Tibial nerve (tissue), 4 donors: Measurements from ENCODE around the gene AMMECR1L. TPM values are rescaled to one million over a fixed set of nuclear protein-coding genes. Genes with fewer than 3 reads are reported as not detected.
"Not testable (repeated sequence)": the region's sequence is repeated elsewhere in the genome, so short reads cannot be mapped to it uniquely, and the experiment has no call there.

Experiments
- DNase-seq, 2 donors: peaks; one replicate each; pipeline ENCODE4 v3.0.0-alpha.2; 2019; ENCODE audit warnings: low spot score in 2 of 2
- H3K27ac ChIP-seq, 4 donors: fragments of 200-600 bp; sonication (generic) in 3 of 4; one replicate each; pipeline ENCODE4 v1.5.1; 2017 to 2019; ENCODE audit warnings: mild to moderate bottlenecking in 1 of 4
- H3K27me3 ChIP-seq, 2 donors: fragments of 200-600 bp; sonication (generic) in 1 of 2; one replicate each; pipeline versions ENCODE4 v1.5.1 to v1.6.0; 2017 to 2019
- H3K36me3 ChIP-seq, 3 donors: fragments of 200-600 bp; sonication (generic); one replicate each; pipeline ENCODE4 v1.5.1; 2018 to 2019
- H3K4me1 ChIP-seq, 4 donors: fragments of 200-600 bp; sonication (generic) in 3 of 4; one replicate each; pipeline ENCODE4 v1.5.1; 2017 to 2019
- H3K4me3 ChIP-seq, 4 donors: fragments of 200-600 bp; sonication (generic) in 3 of 4; one replicate each; pipeline ENCODE4 v1.5.1; 2017 to 2019; ENCODE audit warnings: mild to moderate bottlenecking in 1 of 4, moderate library complexity in 1 of 4
- H3K9me3 ChIP-seq, 4 donors: fragments of 200-600 bp; sonication (generic) in 3 of 4; one replicate each; pipeline ENCODE4 v1.5.1; 2017 to 2019
- EP300 ChIP-seq, 2 donors: sonication (generic); formaldehyde crosslinking; IDR thresholded peaks; one replicate each; pipeline ENCODE4 v1.6.1; 2017; ENCODE audit warnings: antibody characterized with exemption in 2 of 2, mild to moderate bottlenecking in 1 of 2
- POLR2A ChIP-seq, 2 donors: fragments of 450-650 bp; IDR thresholded peaks; one replicate each; pipeline ENCODE4 v1.6.1; 2017; ENCODE audit warnings: antibody characterized with exemption in 2 of 2, mild to moderate bottlenecking in 2 of 2, moderate library complexity in 2 of 2
- whole genome bisulfite sequencing, 2 donors: methylation state at CpG; one replicate each; pipeline ENCODE4 v1.1.5; 2018; 5-methylcytosine and 5-hydroxymethylcytosine counted together
- total RNA-seq, 4 donors: library from RNA; depleted of rRNA; stranded (reverse); fragments of >200 nt; gene quantifications; one replicate each; pipeline ENCODE4 v1.1.0, GENCODE V29; 2016
- TF ChIP-seq, protein P1 (sequence below), 5 experiments: fragments of 200-600 bp in 3 of 5; fragments of 450-650 bp in 2 of 5; sonication (generic) in 3 of 5; IDR thresholded peaks; one replicate each; pipeline ENCODE4 v1.5.1; 2016 to 2019; ENCODE audit warnings: antibody characterized with exemption in 5 of 5, mild to moderate bottlenecking in 3 of 5, moderate library complexity in 2 of 5

AMMECR1L gene
- total RNA-seq, 4 donors from 2014 or later: 12.9 to 15.1 (median 14.3) TPM

- Histone ChIP-seq H3K27ac (no peak overlapping the region), H3K27me3 (no peaks in the 10 kb centered on the region), H3K9me3 (no peaks in the 10 kb centered on the region), H3K36me3 (peaks cover 3 to 56% (median 17%) of the 10 kb centered on the region in 3 donors), H3K4me1 (no peaks in the 10 kb centered on the region), H3K4me3 (no peak overlapping the region)
- WGBS, 2 donors: 94 to 97% methylated on average over 6 of the region's 6 CpGs
- DNase-seq: no peak
- no peak for TF ChIP-seq POLR2A (IDR thresholded peaks at IDR 0.05)
- TF ChIP-seq, protein P1, sequence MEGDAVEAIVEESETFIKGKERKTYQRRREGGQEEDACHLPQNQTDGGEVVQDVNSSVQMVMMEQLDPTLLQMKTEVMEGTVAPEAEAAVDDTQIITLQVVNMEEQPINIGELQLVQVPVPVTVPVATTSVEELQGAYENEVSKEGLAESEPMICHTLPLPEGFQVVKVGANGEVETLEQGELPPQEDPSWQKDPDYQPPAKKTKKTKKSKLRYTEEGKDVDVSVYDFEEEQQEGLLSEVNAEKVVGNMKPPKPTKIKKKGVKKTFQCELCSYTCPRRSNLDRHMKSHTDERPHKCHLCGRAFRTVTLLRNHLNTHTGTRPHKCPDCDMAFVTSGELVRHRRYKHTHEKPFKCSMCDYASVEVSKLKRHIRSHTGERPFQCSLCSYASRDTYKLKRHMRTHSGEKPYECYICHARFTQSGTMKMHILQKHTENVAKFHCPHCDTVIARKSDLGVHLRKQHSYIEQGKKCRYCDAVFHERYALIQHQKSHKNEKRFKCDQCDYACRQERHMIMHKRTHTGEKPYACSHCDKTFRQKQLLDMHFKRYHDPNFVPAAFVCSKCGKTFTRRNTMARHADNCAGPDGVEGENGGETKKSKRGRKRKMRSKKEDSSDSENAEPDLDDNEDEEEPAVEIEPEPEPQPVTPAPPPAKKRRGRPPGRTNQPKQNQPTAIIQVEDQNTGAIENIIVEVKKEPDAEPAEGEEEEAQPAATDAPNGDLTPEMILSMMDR (IDR thresholded peaks at IDR 0.05): no peak
- TF ChIP-seq EP300 (IDR thresholded peaks at IDR 0.05): no peak
These were observed 42.1 kb downstream of the AMMECR1L start for GRCh38 chr2:127843677-127844076.

DNA sequence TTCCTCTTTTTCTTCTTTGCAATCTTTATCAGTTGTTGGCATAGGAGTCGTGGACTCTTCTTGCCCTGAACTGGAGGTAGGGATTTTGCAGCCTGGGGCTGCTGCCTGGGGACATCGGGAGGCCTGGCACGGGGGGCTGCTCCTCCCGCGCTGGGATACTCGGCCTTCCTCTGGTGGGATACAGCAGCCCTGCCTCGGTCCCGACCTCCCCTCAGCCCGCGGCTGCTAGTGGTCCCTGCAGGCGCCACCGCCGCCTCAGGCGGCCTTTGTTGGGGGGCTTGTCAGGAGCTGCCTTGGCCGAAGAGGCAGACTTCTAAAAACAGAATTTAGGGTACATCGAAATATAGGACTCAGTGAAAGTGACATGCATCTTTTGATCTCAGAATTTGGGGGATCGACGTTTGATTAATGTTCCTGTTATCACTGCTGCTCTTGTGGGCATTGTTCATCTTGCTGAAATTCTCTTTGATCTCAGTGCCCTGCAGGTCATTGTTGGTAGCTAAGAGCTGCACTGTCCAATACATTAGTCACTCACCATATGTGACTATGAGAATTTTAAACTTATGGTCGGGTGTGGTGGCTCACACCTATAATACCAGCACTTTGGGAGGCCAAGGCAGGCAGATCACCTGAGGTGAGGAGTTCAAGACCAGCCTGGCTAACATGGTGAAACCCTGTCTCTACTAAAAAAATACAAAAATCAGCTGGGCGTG is 44.1 kb downstream of the AMMECR1L start:
- DNase-seq: no peak

GRCh38 chr2:127840893-127841292 is 44.9 kb downstream of the AMMECR1L start:
- Histone ChIP-seq H3K4me1 (no peaks in the 10 kb centered on the region), H3K27me3 (no peaks in the 10 kb centered on the region), H3K36me3 (peaks cover 0 to 29% (median 0%) of the 10 kb centered on the region in 3 donors), H3K27ac (no peak overlapping the region), H3K9me3 (no peaks in the 10 kb centered on the region), H3K4me3 (no peak overlapping the region)
- WGBS, 2 donors: 88 to 91% methylated on average over 4 of the region's 4 CpGs
- no peak for DNase-seq
- no peak for TF ChIP-seq POLR2A (IDR thresholded peaks at IDR 0.05)
- TF ChIP-seq EP300 (IDR thresholded peaks at IDR 0.05): no peak
- TF ChIP-seq, protein P1 (IDR thresholded peaks at IDR 0.05): no peak

More for the DNA sequence above, 44.1 kb downstream of the AMMECR1L start:
- no peaks in the 10 kb centered on the region for H3K27me3 ChIP-seq
- TF ChIP-seq EP300 (IDR thresholded peaks at IDR 0.05): no peak
- TF ChIP-seq POLR2A (IDR thresholded peaks at IDR 0.05): no peak
- TF ChIP-seq, protein P1 (IDR thresholded peaks at IDR 0.05): no peak
- no peak overlapping the region for H3K27ac ChIP-seq
- peaks cover 2 to 36% (median 7%) of the 10 kb centered on the region in 3 donors for H3K36me3 ChIP-seq
- 72 to 77% methylated on average over 20 of the region's 20 CpGs for WGBS, 2 donors
- no peaks in the 10 kb centered on the region for H3K9me3 ChIP-seq
- no peaks in the 10 kb centered on the region for H3K4me1 ChIP-seq
- H3K4me3 ChIP-seq: no peak overlapping the region

- Histone ChIP-seq H3K4me3 (no peak overlapping the region), H3K9me3 (no peaks in the 10 kb centered on the region), H3K27me3 (no peaks in the 10 kb centered on the region), H3K4me1 (no peaks in the 10 kb centered on the region), H3K36me3 (no peaks in the 10 kb centered on the region), H3K27ac (no peak overlapping the region)
- 68 to 80% methylated on average over 3 of the region's 3 CpGs for WGBS, 2 donors
- no peak for DNase-seq
- TF ChIP-seq, protein P1 (IDR thresholded peaks at IDR 0.05): no peak
- TF ChIP-seq POLR2A (IDR thresholded peaks at IDR 0.05): no peak
- TF ChIP-seq EP300 (IDR thresholded peaks at IDR 0.05): no peak
These were observed 50.8 kb downstream of the AMMECR1L start for GRCh38 chr2:127834951-127835350.

- no peaks in the 10 kb centered on the region for H3K4me1 ChIP-seq
- no peaks in the 10 kb centered on the region for H3K27me3 ChIP-seq
- TF ChIP-seq, protein P1 (IDR thresholded peaks at IDR 0.05): no peak
- no peak overlapping the region for H3K4me3 ChIP-seq
- H3K9me3 ChIP-seq: peaks cover 0 to 5% (median 0%) of the 10 kb centered on the region in 4 donors
- WGBS, 2 donors: 43 to 55% methylated on average over 5 of the region's 5 CpGs
- no peak overlapping the region for H3K27ac ChIP-seq
- no peaks in the 10 kb centered on the region for H3K36me3 ChIP-seq
- no peak for DNase-seq
These were observed 55.9 kb downstream of the AMMECR1L start for GRCh38 chr2:127829845-127830246.

DNA sequence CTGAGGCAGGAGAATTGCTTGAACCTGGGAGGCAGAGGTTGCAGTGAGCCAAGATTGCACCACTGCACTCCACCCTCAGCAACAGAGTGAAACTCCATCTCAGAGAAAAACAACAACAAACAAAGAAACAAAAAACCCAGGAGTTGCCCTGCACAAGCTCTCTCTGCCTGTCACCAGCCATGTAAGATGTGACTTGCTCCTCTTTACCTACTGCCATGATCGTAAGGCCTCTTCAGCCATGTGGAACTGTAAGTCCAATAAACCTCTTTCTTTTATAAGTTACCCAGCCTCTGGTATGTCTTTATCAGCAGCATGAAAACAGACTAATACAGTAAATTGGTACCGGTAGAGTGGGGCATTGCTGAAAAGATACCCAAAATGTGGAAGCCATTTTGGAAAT is 59.0 kb downstream of the AMMECR1L start:
- not testable (repeated sequence) for H3K36me3 ChIP-seq, H3K4me1 ChIP-seq, DNase-seq, H3K27me3 ChIP-seq, H3K4me3 ChIP-seq, H3K9me3 ChIP-seq, H3K27ac ChIP-seq
- WGBS, 2 donors: 95% methylated on average over 2 of the region's 2 CpGs
